Measurements from ENCODE around the gene IL1RAPL2. TPM values are rescaled to one million over a fixed set of nuclear protein-coding genes. Genes with fewer than 3 reads are reported as not detected.

The IL1RAPL2 gene
- total and polyA plus RNA-seq, 2 of the 4 experiments (the other 2 are of a cell fraction) = 0.03 TPM; not detected in 1

GRCh38 chrX:105461016-105461415, 895.0 kb downstream of the IL1RAPL2 start:
- dilution Hi-C loops (cut with HindIII; ENCODE audit: low sequenced_read_pairs, unreplicated experiment) (no loop called here), intact Hi-C loops (cut with micrococcal nuclease) (no loop called here), in situ Hi-C loops (cut with MboI; ENCODE audit: low sequenced_read_pairs) (no loop called here)
- H3K27me3 ChIP-seq (ENCODE audit: control insufficient read depth, insufficient read depth, low read length) = peaks cover 2% of the 10 kb centered on the region; the same call in 1 of the 2 replicates
- no peak overlapping the region for H3K18ac ChIP-seq (ENCODE audit: low read depth, low read length)
- no peak overlapping the region for H4K5ac ChIP-seq (ENCODE audit: low read depth, low read length)
- H2AFZ ChIP-seq (replicated peaks; ENCODE audit: low read length, poor library complexity) = no peak overlapping the region
- H3K4me1 ChIP-seq (ENCODE audit: control insufficient read depth, insufficient read depth, low read length) = no peaks in the 10 kb centered on the region
- no peak for TF ChIP-seq USF2 (IDR thresholded peaks at IDR 0.05; ENCODE audit: low read depth, low read length)
- no peak overlapping the region for H2BK20ac ChIP-seq (ENCODE audit: low read depth, low read length)
- H2BK120ac ChIP-seq (ENCODE audit: low read depth, low read length) = no peak overlapping the region
- WGBS, 2 experiments (ENCODE audit: extremely low coverage in 2 of 2, insufficient read length in 1 of 2) = no CpG with 5 or more reads among the region's 1 CpG
- ChIA-PET POLR2A (ENCODE audit: unreplicated experiment) (no interaction called here), CTCF (no interaction called here)
- H2BK5ac ChIP-seq (ENCODE audit: low read depth, low read length, poor library complexity, severe bottlenecking) = no peak overlapping the region
- no peaks in the 10 kb centered on the region for H4K20me1 ChIP-seq (ENCODE audit: insufficient read depth, low read length)
- H4K8ac ChIP-seq (ENCODE audit: low read depth in 2 of 2, low read length in 2 of 2) = no peak overlapping the region
- H2AK5ac ChIP-seq (ENCODE audit: low read depth, low read length) = no peak overlapping the region
- H3K9me1 ChIP-seq (ENCODE audit: insufficient read depth, low read length) = no peaks in the 10 kb centered on the region
- no peak overlapping the region for H4K91ac ChIP-seq (ENCODE audit: insufficient read depth, low read depth, low read length)
- H3K4ac ChIP-seq (ENCODE audit: low read depth, low read length) = no peak overlapping the region
- H3K9ac ChIP-seq (ENCODE audit: low read depth, low read length) = no peak overlapping the region
- H3K4me3 ChIP-seq (ENCODE audit: insufficient read depth, low read depth, low read length) = no peak overlapping the region
- no peaks in the 10 kb centered on the region for H3K79me1 ChIP-seq (ENCODE audit: low read depth in 1 of 2, low read length in 2 of 2)
- ATAC-seq (ENCODE audit: low read depth) (no peak), DNase-seq (no peak)
- no peak overlapping the region for H3K23ac ChIP-seq (ENCODE audit: low read depth, low read length)
- H3K14ac ChIP-seq (replicated peaks; ENCODE audit: low read depth, low read length) = no peak overlapping the region
- H2BK15ac ChIP-seq (ENCODE audit: low read depth, low read length) = no peak overlapping the region
- H2AK9ac ChIP-seq (replicated peaks; ENCODE audit: low read depth, low read length, poor library complexity) = no peak overlapping the region
- H3K27ac ChIP-seq (ENCODE audit: insufficient read depth, low read length) = no peak overlapping the region
- H3K4me2 ChIP-seq (ENCODE audit: low read depth, low read length) = no peak overlapping the region
- no TSS peak for BruUV-seq (replicated peaks)
- no peaks in the 10 kb centered on the region for H3K9me3 ChIP-seq (ENCODE audit: control insufficient read depth, insufficient read depth, low read length)
- no peak overlapping the region for H3K56ac ChIP-seq (ENCODE audit: extremely low read depth, insufficient read depth, low read length)
- no peaks in the 10 kb centered on the region for H3K36me3 ChIP-seq (ENCODE audit: control insufficient read depth, insufficient read depth, low read length)
